ENCODE data around the gene RNF212B. TPM values are rescaled to one million over a fixed set of nuclear protein-coding genes. Genes with fewer than 3 reads are reported as not detected.

The RNF212B gene
- total RNA-seq, 1 donor from 2014 or later: not detected

- peak; percentile 39 for DNase-seq (ENCODE audit: low spot score)
- Mint-ChIP-seq H3K4me3 (ENCODE audit: low read depth) (peak overlapping the region; percentile 88), H3K27me3 (ENCODE audit: low read depth) (no peaks in the 10 kb centered on the region), H3K27ac (peak overlapping the region; percentile 84), H3K36me3 (ENCODE audit: low read depth) (peaks cover 54% of the 10 kb centered on the region), H3K9me3 (no peaks in the 10 kb centered on the region), H3K4me1 (ENCODE audit: low read depth) (peaks cover 23% of the 10 kb centered on the region)
- intact Hi-C loops (cut with micrococcal nuclease): loop anchor here (1.0 to 10.0 kb wide), 7 partner anchors 21 to 793 kb away; partner anchors contain the start of genes ACIN1, C14orf119, DCAF11 and HOMEZ
Measured at GRCh38 chr14:23321572-23322547, 84.1 kb downstream of the RNF212B start.

Other genes with a start within 250 kb of the RNF212B start
- gene C14orf93, start 227.8 kb upstream of the RNF212B start, total RNA-seq: 9.1 and 9.2 TPM in 2 replicates
- gene PSMB5, start 203.0 kb upstream of the RNF212B start, total RNA-seq: 124 and 134 TPM in 2 replicates
- not detected in 2 replicates for gene PSMB11, start 195.7 kb upstream of the RNF212B start, total RNA-seq
- 1.4 and 2.1 TPM in 2 replicates for gene CDH24, start 180.4 kb upstream of the RNF212B start, total RNA-seq
- 209 and 213 TPM in 2 replicates for gene ACIN1, start 142.8 kb upstream of the RNF212B start, total RNA-seq
- gene C14orf119, start 142.4 kb upstream of the RNF212B start, total RNA-seq: 57.7 and 65.2 TPM in 2 replicates
- gene CIROP, start 132.9 kb upstream of the RNF212B start, total RNA-seq: not detected in 2 replicates
- gene CEBPE, start 118.7 kb upstream of the RNF212B start, total RNA-seq: not detected in 2 replicates
- 5.3 and 5.4 TPM in 2 replicates for gene SLC7A8, start 54.3 kb upstream of the RNF212B start, total RNA-seq
- 13.3 and 13.7 TPM in 2 replicates for gene HOMEZ, start 48.2 kb downstream of the RNF212B start, total RNA-seq
- 20.3 and 21.3 TPM in 2 replicates for gene PPP1R3E, start 64.9 kb downstream of the RNF212B start, total RNA-seq
- gene BCL2L2, start 68.9 kb downstream of the RNF212B start, total RNA-seq: 9.3 and 10.1 TPM in 2 replicates
- gene PABPN1, start 83.5 kb downstream of the RNF212B start, total RNA-seq: 241 and 259 TPM in 2 replicates
- 2.9 and 3.2 TPM in 2 replicates for gene SLC22A17, start 115.0 kb downstream of the RNF212B start, total RNA-seq
- gene EFS, start 127.2 kb downstream of the RNF212B start, total RNA-seq: not detected in 2 replicates
- gene IL25, start 134.9 kb downstream of the RNF212B start, total RNA-seq: not detected in 2 replicates
- gene CMTM5, start 139.1 kb downstream of the RNF212B start, total RNA-seq: not detected in 2 replicates
- gene MYH6, start 170.3 kb downstream of the RNF212B start, total RNA-seq: 0.11 and 0.14 TPM in 2 replicates
- 0.02 TPM in 1 of 2 replicates, not detected in the other for gene MYH7, start 197.7 kb downstream of the RNF212B start, total RNA-seq
- gene NGDN, start 231.8 kb downstream of the RNF212B start, total RNA-seq: 65.6 and 65.7 TPM in 2 replicates

Measured in activated T-helper 2 cell treated with anti-CD3 and anti-CD28 coated beads, Interferon-gamma antibody, Interleukin-2, Interleukin-4, amounts not matched to agents 10 μg/mL and 5 μg/mL and 100 μg/mL, durations not matched to agents 14 hours and 24 hours and 36 hours (primary cell).